ENCODE measurements around the gene THSD4.

DNA sequence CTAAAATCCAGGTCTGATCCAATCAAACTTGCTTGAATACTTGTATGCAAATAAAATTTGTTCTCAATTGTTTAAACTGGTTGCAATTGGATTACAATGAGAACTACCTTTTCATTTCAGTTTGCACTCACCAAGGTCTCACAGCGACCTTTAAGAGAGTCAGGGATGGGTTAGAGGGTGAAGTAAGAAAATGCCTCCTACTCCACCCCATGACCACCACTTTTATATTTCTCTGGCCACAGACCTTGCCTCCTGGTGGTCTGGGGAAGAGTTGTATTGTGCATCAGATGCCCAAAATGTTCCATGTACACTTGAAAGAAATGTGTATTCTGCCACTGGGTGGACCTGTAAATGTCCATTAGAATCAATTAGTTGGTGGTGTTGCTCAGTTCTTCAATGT, 16.4 kb upstream of the THSD4 start:
- TF ChIP-seq EZH2 (IDR thresholded peaks at IDR 0.05; ENCODE audit: borderline replicate concordance, low read length), result no peak
- TF ChIP-seq, protein P1, sequence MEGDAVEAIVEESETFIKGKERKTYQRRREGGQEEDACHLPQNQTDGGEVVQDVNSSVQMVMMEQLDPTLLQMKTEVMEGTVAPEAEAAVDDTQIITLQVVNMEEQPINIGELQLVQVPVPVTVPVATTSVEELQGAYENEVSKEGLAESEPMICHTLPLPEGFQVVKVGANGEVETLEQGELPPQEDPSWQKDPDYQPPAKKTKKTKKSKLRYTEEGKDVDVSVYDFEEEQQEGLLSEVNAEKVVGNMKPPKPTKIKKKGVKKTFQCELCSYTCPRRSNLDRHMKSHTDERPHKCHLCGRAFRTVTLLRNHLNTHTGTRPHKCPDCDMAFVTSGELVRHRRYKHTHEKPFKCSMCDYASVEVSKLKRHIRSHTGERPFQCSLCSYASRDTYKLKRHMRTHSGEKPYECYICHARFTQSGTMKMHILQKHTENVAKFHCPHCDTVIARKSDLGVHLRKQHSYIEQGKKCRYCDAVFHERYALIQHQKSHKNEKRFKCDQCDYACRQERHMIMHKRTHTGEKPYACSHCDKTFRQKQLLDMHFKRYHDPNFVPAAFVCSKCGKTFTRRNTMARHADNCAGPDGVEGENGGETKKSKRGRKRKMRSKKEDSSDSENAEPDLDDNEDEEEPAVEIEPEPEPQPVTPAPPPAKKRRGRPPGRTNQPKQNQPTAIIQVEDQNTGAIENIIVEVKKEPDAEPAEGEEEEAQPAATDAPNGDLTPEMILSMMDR (conservative IDR thresholded peaks at IDR 0.05 in 1 of 2, IDR thresholded peaks at IDR 0.05 in 1 of 2; ENCODE audit: extremely low read depth in 1 of 2, insufficient read depth in 1 of 2, low read depth in 1 of 2, low read length in 2 of 2), result no peak
